ENCODE data around the gene OR10J5.

DNA sequence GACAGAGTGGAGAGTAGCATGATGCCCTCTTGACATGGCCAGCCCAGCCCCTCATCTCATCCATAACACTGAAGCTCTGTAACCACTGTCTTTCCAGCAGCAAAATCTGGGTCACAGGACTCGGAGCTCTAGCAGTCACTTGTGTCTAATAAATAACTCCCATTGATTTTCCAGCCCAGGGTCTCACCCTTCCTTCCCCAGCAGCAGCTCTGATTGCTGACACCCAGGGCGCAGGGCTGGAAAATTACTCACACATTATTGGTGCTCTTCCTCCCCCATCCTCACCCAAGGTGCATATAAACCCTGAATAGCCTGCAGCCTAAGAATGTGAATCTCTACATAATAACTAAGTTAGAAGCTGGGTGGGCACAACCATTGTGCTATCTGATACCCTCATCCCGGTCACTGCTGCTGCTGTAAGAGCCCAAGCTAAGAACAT lies 21.1 kb upstream of the OR10J5 start:
- TF ChIP-seq, protein P1, sequence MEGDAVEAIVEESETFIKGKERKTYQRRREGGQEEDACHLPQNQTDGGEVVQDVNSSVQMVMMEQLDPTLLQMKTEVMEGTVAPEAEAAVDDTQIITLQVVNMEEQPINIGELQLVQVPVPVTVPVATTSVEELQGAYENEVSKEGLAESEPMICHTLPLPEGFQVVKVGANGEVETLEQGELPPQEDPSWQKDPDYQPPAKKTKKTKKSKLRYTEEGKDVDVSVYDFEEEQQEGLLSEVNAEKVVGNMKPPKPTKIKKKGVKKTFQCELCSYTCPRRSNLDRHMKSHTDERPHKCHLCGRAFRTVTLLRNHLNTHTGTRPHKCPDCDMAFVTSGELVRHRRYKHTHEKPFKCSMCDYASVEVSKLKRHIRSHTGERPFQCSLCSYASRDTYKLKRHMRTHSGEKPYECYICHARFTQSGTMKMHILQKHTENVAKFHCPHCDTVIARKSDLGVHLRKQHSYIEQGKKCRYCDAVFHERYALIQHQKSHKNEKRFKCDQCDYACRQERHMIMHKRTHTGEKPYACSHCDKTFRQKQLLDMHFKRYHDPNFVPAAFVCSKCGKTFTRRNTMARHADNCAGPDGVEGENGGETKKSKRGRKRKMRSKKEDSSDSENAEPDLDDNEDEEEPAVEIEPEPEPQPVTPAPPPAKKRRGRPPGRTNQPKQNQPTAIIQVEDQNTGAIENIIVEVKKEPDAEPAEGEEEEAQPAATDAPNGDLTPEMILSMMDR (conservative IDR thresholded peaks at IDR 0.05; ENCODE audit: low read length), result no peak
- no peak for TF ChIP-seq EZH2phosphoT487 (IDR thresholded peaks at IDR 0.05; ENCODE audit: borderline replicate concordance, low read depth, low read length)

All from OCI-LY7 (cell line).